Natural killer cell (primary cell): Measurements from ENCODE around the gene KIF25. TPM values are rescaled to one million over a fixed set of nuclear protein-coding genes. Genes with fewer than 3 reads are reported as not detected.

Source experiments
- ATAC-seq, 3 donors: fragments of 150-1000 bp in 2 of 3; fragments of 200-7000 bp in 1 of 3; cut with Tn5 transposase; 1 replicate in 1 of 3; 2 replicates in 2 of 3; pipeline ENCODE4 v1.10.0; 2021; ENCODE audit warnings: mild to moderate bottlenecking in 2 of 3, moderate library complexity in 2 of 3
- DNase-seq, 2 donors: peaks; one replicate each; pipeline versions ENCODE4 v3.0.0 to v3.0.0-alpha.2; 2013 to 2021; ENCODE audit warnings: mixed read lengths in 1 of 2
- H3K27ac ChIP-seq: one replicate; pipeline ENCODE4 v1.5.1; 2013; ENCODE audit warnings: mild to moderate bottlenecking, low read length
- H3K27me3 ChIP-seq: one replicate; pipeline ENCODE4 v1.6.1; 2013; ENCODE audit warnings: low read length; ENCODE audit not compliant: control insufficient read depth, insufficient read depth
- H3K36me3 ChIP-seq: one replicate; pipeline ENCODE4 v1.6.1; 2013; ENCODE audit warnings: low read length; ENCODE audit not compliant: control insufficient read depth, insufficient read depth
- H3K4me1 ChIP-seq: one replicate; pipeline ENCODE4 v1.6.1; 2013; ENCODE audit warnings: low read length; ENCODE audit not compliant: control insufficient read depth, insufficient read depth
- H3K4me3 ChIP-seq: one replicate; pipeline ENCODE4 v1.5.1; 2013; ENCODE audit warnings: low read length
- H3K9me3 ChIP-seq: one replicate; pipeline ENCODE4 v1.6.1; 2013; ENCODE audit warnings: low read length; ENCODE audit not compliant: control insufficient read depth, insufficient read depth
- H3K27ac Mint-ChIP-seq, 2 donors: one replicate each; pipeline ENCODE4 v1.8.0; 2022; ENCODE audit warnings: mild to moderate bottlenecking in 2 of 2, mixed read lengths in 2 of 2, moderate library complexity in 1 of 2
- H3K27me3 Mint-ChIP-seq, 2 donors: one replicate each; pipeline ENCODE4 v1.8.0; 2022; ENCODE audit warnings: low read depth in 2 of 2, mixed read lengths in 2 of 2
- H3K36me3 Mint-ChIP-seq: one replicate; pipeline ENCODE4 v1.8.0; 2022; ENCODE audit warnings: mixed read lengths
- H3K4me1 Mint-ChIP-seq, 2 donors: one replicate each; pipeline ENCODE4 v1.8.0; 2022; ENCODE audit warnings: mixed read lengths in 2 of 2
- H3K4me3 Mint-ChIP-seq: one replicate; pipeline ENCODE4 v1.8.0; 2022; ENCODE audit warnings: mild to moderate bottlenecking, moderate library complexity, mixed read lengths
- H3K9me3 Mint-ChIP-seq, 2 donors: one replicate each; pipeline ENCODE4 v1.8.0; 2022; ENCODE audit warnings: mixed read lengths in 2 of 2
- CTCF ChIP-seq: fragments of 200-600 bp; IDR thresholded peaks from one replicate; pipeline ENCODE4 v1.8.0; 2022; ENCODE audit warnings: antibody characterized with exemption
- WGBS: methylation state at CpG from one replicate; pipeline ENCODE4 v1.1.7; 2013; ENCODE audit warnings: missing lambda C conversion rate; ENCODE audit not compliant: insufficient coverage; 5-methylcytosine and 5-hydroxymethylcytosine counted together
- intact Hi-C: fragments of 100-400 bp; cut with micrococcal nuclease; formaldehyde crosslinking; loops from one replicate; pipeline ENCODE4 v1.14.2; 2022
- total RNA-seq, 4 donors: library from RNA; stranded (reverse); fragments of 120-200 nt in 1 of 4; gene quantifications; one replicate each; pipeline versions ENCODE4 v1.2.3 to v1.2.4, GENCODE V29; 2013 to 2022

The KIF25 gene
- total RNA-seq, 3 donors from 2014 or later (not counting 1 experiment from before 2014, with no cell fraction given), result not detected

DNA sequence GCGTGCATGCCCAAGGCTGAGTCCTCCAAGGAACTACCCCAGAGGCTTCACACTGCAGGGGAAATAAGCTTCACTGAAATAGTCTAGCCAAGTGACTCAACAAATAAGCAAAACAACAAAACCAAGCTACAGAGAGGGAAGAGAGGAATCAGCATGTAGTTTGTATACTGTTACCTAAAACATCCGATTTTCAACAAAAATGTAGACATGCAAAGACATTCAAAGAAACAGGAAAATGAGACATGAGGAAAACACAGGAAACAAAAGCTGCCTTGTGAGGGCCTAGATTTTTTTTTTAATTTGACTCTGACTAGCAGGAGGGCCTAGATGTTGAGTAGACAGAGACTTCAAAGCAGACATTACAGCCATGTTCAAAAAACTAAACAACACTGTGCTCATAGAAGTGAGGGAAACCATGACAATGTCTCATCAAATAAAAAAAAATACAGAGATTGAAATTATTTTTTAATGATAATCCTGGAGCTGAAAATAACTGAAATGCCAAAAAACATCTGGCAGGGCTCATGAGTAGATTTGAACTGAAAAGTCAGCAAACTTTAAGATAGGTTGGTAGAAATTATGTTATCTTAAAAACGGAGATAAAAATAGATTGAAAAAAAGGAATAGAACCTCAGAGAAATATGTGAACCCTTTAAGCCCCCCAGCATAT, 16.4 kb upstream of the KIF25 start:
- H3K27ac ChIP-seq, result no peak overlapping the region
- H3K36me3 Mint-ChIP-seq, result no peaks in the 10 kb centered on the region
- no peak overlapping the region for H3K27ac Mint-ChIP-seq
- DNase-seq (no peak), ATAC-seq (no peak)
- H3K27me3 ChIP-seq, result no peaks in the 10 kb centered on the region
- no peaks in the 10 kb centered on the region for H3K9me3 Mint-ChIP-seq
- TF ChIP-seq CTCF, result no peak
- intact Hi-C loops, result no loop called here
- no peaks in the 10 kb centered on the region for H3K4me1 Mint-ChIP-seq
- no peak overlapping the region for H3K4me3 Mint-ChIP-seq
- H3K9me3 ChIP-seq, result peaks cover 4% of the 10 kb centered on the region
- WGBS, result 71% methylated on average over 3 of the region's 3 CpGs
- H3K4me3 ChIP-seq, result no peak overlapping the region
- no peaks in the 10 kb centered on the region for H3K4me1 ChIP-seq
- no peaks in the 10 kb centered on the region for H3K36me3 ChIP-seq
- no peaks in the 10 kb centered on the region for H3K27me3 Mint-ChIP-seq

- no peaks in the 10 kb centered on the region for H3K27me3 Mint-ChIP-seq
- no peaks in the 10 kb centered on the region for H3K9me3 Mint-ChIP-seq
- Histone ChIP-seq H3K27me3 (no peaks in the 10 kb centered on the region), H3K4me3 (no peak overlapping the region), H3K36me3 (no peaks in the 10 kb centered on the region), H3K4me1 (no peaks in the 10 kb centered on the region), H3K27ac (no peak overlapping the region), H3K9me3 (peaks cover 4% of the 10 kb centered on the region)
- no peak overlapping the region for H3K4me3 Mint-ChIP-seq
- TF ChIP-seq CTCF, result no peak
- H3K36me3 Mint-ChIP-seq, result no peaks in the 10 kb centered on the region
- no peak for DNase-seq
- intact Hi-C loops, result no loop called here
- no peak for ATAC-seq
- 88% methylated on average over 7 of the region's 7 CpGs for WGBS
- H3K4me1 Mint-ChIP-seq, result no peaks in the 10 kb centered on the region
- H3K27ac Mint-ChIP-seq, result no peak overlapping the region
These were observed 15.5 kb upstream of the KIF25 start for GRCh38 chr6:167981916-167982462.

GRCh38 chr6:167984144-167984719, 13.2 kb upstream of the KIF25 start:
- Mint-ChIP-seq H3K9me3 (no peaks in the 10 kb centered on the region), H3K4me3 (no peak overlapping the region), H3K27me3 (no peaks in the 10 kb centered on the region), H3K4me1 (no peaks in the 10 kb centered on the region), H3K27ac (no peak overlapping the region), H3K36me3 (no peaks in the 10 kb centered on the region)
- 83% methylated on average over 11 of the region's 11 CpGs for WGBS
- H3K4me1 ChIP-seq, result no peaks in the 10 kb centered on the region
- intact Hi-C loops, result no loop called here
- no peak for TF ChIP-seq CTCF
- H3K27ac ChIP-seq, result no peak overlapping the region
- ATAC-seq, result no peak
- peaks cover 7% of the 10 kb centered on the region for H3K9me3 ChIP-seq
- no peaks in the 10 kb centered on the region for H3K36me3 ChIP-seq
- DNase-seq, result no peak
- no peaks in the 10 kb centered on the region for H3K27me3 ChIP-seq
- no peak overlapping the region for H3K4me3 ChIP-seq
